Endothelial cell of umbilical vein (primary cell): ENCODE data around the gene DSCAML1. TPM values are rescaled to one million over a fixed set of nuclear protein-coding genes. Genes with fewer than 3 reads are reported as not detected.

Source experiments
- BruUV-seq: library from RNA; stranded (reverse); fragments of 400-500 nt; replicated peaks from 2 replicates; lab custom pipeline; 2021; lab: Mats Ljungman, UMichigan
- CTCF ChIA-PET: fragments of 300-600, 350-600 bp; sonication (Branson Sonifier 250); formaldehyde crosslinking; loops from one replicate; lab custom pipeline; 2021; ENCODE audit warnings: antibody characterized with exemption, inconsistent platforms; lab: Charles Lee
- POLR2A ChIA-PET: fragments of 300-600, 350-600 bp; sonication (Branson Sonifier 250); formaldehyde crosslinking; loops from one replicate; lab custom pipeline; 2021; ENCODE audit warnings: antibody characterized with exemption, inconsistent platforms; lab: Charles Lee
- DNase-seq: peaks from one replicate; pipeline ENCODE4 v3.0.0-alpha.2; 2011; ENCODE audit warnings: low read depth, low spot score
- FAIRE-seq: peaks from 2 replicates; lab custom pipeline; 2011; peaks lifted over from hg19 to GRCh38; lab: Jason Lieb, UNC
- H2AFZ ChIP-seq: 2 replicates; pipeline ENCODE4 v1.6.0; 2012; ENCODE audit warnings: low read depth, low read length, control low read depth, inconsistent platforms
- H3K27ac ChIP-seq: 2 replicates; pipeline ENCODE4 v1.5.1; 2011; ENCODE audit warnings: low read depth, mild to moderate bottlenecking, control low read depth, low read length, moderate library complexity; ENCODE audit not compliant: insufficient read depth
- H3K27me3 ChIP-seq, 2 experiments: 2 replicates each; pipeline versions ENCODE4 v1.6.0 to v1.6.1; 2011; ENCODE audit warnings: low read length in 2 of 2, mixed read lengths in 1 of 2; ENCODE audit not compliant: control insufficient read depth in 2 of 2, insufficient read depth in 2 of 2
- H3K36me3 ChIP-seq, 2 experiments: 2 replicates in 1 of 2; 3 replicates in 1 of 2; pipeline ENCODE4 v1.5.1; 2011; ENCODE audit warnings: low read length in 2 of 2, mild to moderate bottlenecking in 1 of 2, moderate library complexity in 1 of 2; ENCODE audit not compliant: control insufficient read depth in 2 of 2, insufficient read depth in 2 of 2; ENCODE audit errors: extremely low read depth in 1 of 2
- H3K4me1 ChIP-seq: 3 replicates; pipeline ENCODE4 v1.5.1; 2011; ENCODE audit warnings: mild to moderate bottlenecking, low read length; ENCODE audit not compliant: control insufficient read depth, insufficient read depth; ENCODE audit errors: extremely low read depth
- H3K4me2 ChIP-seq: 2 replicates; pipeline ENCODE4 v1.6.1; 2011; ENCODE audit warnings: low read length, control low read depth, mixed read lengths; ENCODE audit not compliant: insufficient read depth
- H3K4me3 ChIP-seq, 3 experiments: fragments of 200-600 bp in 1 of 3; sonication (generic), shearing (Covaris generic) in 1 of 3; replicated peaks in 1 of 3; 2 replicates each; pipeline ENCODE4 v1.5.1; 2011 to 2016; ENCODE audit warnings: control low read depth in 3 of 3, low read length in 3 of 3, mild to moderate bottlenecking in 2 of 3, inconsistent platforms in 1 of 3, low read depth in 1 of 3, moderate library complexity in 1 of 3; ENCODE audit not compliant: insufficient read depth in 1 of 3
- H3K79me2 ChIP-seq: 2 replicates; pipeline ENCODE4 v1.6.0; 2012; ENCODE audit warnings: low read length, inconsistent platforms; ENCODE audit not compliant: control insufficient read depth, insufficient read depth
- H3K9ac ChIP-seq: replicated peaks from 2 replicates; pipeline ENCODE3; 2011; ENCODE audit warnings: low read length, control low read depth; ENCODE audit not compliant: insufficient read depth; ENCODE audit errors: extremely low read depth
- H3K9me1 ChIP-seq: replicated peaks from 3 replicates; pipeline ENCODE4 v1.6.0; 2011; ENCODE audit warnings: mild to moderate bottlenecking, low read length; ENCODE audit not compliant: control insufficient read depth, insufficient read depth; ENCODE audit errors: extremely low read depth
- H3K9me3 ChIP-seq: replicated peaks from 2 replicates; pipeline ENCODE4 v1.5.1; 2012; ENCODE audit warnings: low read length, inconsistent platforms; ENCODE audit not compliant: control insufficient read depth, insufficient read depth
- H4K20me1 ChIP-seq: replicated peaks from 2 replicates; pipeline ENCODE3; 2011; ENCODE audit warnings: mild to moderate bottlenecking, low read length; ENCODE audit not compliant: control insufficient read depth, insufficient read depth; ENCODE audit errors: extremely low read depth
- EZH2 ChIP-seq: IDR thresholded peaks from 2 replicates; pipeline ENCODE4 v1.6.1; 2012; ENCODE audit warnings: borderline replicate concordance, low read depth, mild to moderate bottlenecking, moderate library complexity, low read length, inconsistent platforms; ENCODE audit not compliant: severe bottlenecking
- FOS ChIP-seq: IDR thresholded peaks from 2 replicates; pipeline ENCODE4 v1.6.1; 2011; ENCODE audit warnings: mild to moderate bottlenecking, low read length, moderate library complexity, borderline replicate concordance; ENCODE audit not compliant: insufficient read depth
- GATA2 ChIP-seq: IDR thresholded peaks from 2 replicates; pipeline ENCODE4 v1.7.0; 2011; ENCODE audit warnings: low read depth, mild to moderate bottlenecking, moderate library complexity, mixed read lengths, low read length; ENCODE audit not compliant: insufficient read length, insufficient read depth
- JUN ChIP-seq: IDR thresholded peaks from 2 replicates; pipeline ENCODE4 v1.6.1; 2011; ENCODE audit warnings: borderline replicate concordance, low read depth; ENCODE audit not compliant: insufficient read length, insufficient read depth
- MYC ChIP-seq: IDR thresholded peaks from one replicate; pipeline ENCODE4 v1.6.1; 2011; ENCODE audit warnings: mild to moderate bottlenecking, low read depth, low read length
- POLR2A ChIP-seq: IDR thresholded peaks from 2 replicates; pipeline ENCODE4 v1.6.1; 2012; ENCODE audit warnings: low read depth, mild to moderate bottlenecking, control low read depth, low read length
- POLR2AphosphoS5 ChIP-seq: IDR thresholded peaks from 2 replicates; pipeline ENCODE4 v1.6.1; 2012; ENCODE audit warnings: low read depth, mild to moderate bottlenecking, control low read depth, low read length, moderate library complexity; ENCODE audit not compliant: insufficient read depth
- dilution Hi-C: fragments of 300-500 bp; cut with MboI; formaldehyde crosslinking; loops from one replicate; pipeline ENCODE4 v1.15.0; 2019; ENCODE audit warnings: low sequenced_read_pairs; ENCODE audit not compliant: extremely low pct_ligation_motif_present
- intact Hi-C: fragments of 100-400 bp; cut with micrococcal nuclease; formaldehyde crosslinking; loops from one replicate; pipeline ENCODE4 v1.10.0; 2022
- polyA plus RNA-seq, 4 experiments: library from polyadenylated mRNA; depleted of rRNA in 3 of 4; stranded (reverse) in 3 of 4; unstranded in 1 of 4; fragments of >200 nt; gene quantifications; 2 replicates each; pipeline versions ENCODE4 v1.2.1 to v1.2.3, GENCODE V29; 2011 to 2012; ENCODE audit warnings: missing spikeins in 1 of 4
- total RNA-seq: library from RNA; stranded (reverse); gene quantifications from 2 replicates; pipeline ENCODE4 v1.2.3, GENCODE V29; 2021
- TF ChIP-seq, protein P1 (sequence below): IDR thresholded peaks from 2 replicates; pipeline ENCODE4 v1.6.1; 2011; ENCODE audit not compliant: insufficient read depth, insufficient read length
- TF ChIP-seq, protein P2 (sequence below), 2 donors: IDR thresholded peaks; 1 replicate in 1 of 2; 2 replicates in 1 of 2; pipeline ENCODE4 v1.5.1; 2011; ENCODE audit warnings: low read length in 2 of 2, mild to moderate bottlenecking in 2 of 2, moderate library complexity in 2 of 2, control low read depth in 1 of 2, inconsistent platforms in 1 of 2, low read depth in 1 of 2; ENCODE audit not compliant: insufficient read depth in 1 of 2; ENCODE audit errors: extremely low read depth in 1 of 2

The DSCAML1 gene
- total and polyA plus RNA-seq, 2 donors (not counting 3 experiments of a cell fraction or from before 2014, with no cell fraction given): not detected

DNA sequence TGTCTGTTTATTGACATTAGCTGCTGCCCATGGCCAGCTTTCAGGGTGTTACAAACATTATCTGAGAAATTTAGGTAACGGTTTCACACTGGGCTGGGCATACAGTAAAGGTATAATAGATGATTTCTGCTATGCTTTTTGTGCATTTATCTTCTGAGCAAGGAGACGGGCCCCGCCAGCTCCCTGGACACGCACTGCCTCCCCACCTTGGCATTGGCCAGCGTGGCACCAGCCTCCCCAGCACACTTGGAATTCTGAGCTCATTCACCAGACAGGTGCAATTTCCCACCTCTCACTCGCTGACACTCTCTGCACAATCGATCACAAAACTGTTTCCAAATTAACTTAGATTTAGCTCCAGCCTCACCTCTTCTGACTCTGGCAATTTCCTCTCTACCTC is 246.6 kb downstream of the DSCAML1 start:
- no peaks in the 10 kb centered on the region for H4K20me1 ChIP-seq
- no peak for FAIRE-seq
- POLR2A ChIA-PET: no interaction called here
- dilution Hi-C loops: no loop called here
- H3K9me3 ChIP-seq: no peaks in the 10 kb centered on the region
- no peaks in the 10 kb centered on the region for H3K79me2 ChIP-seq
- H3K4me2 ChIP-seq: no peak overlapping the region
- DNase-seq: no peak
- H3K36me3 ChIP-seq: no peaks in the 10 kb centered on the region
- H3K9ac ChIP-seq: no peak overlapping the region
- H3K27me3 ChIP-seq: no peaks in the 10 kb centered on the region
- intact Hi-C loops: no loop called here
- no peaks in the 10 kb centered on the region for H3K4me1 ChIP-seq
- H2AFZ ChIP-seq: no peak overlapping the region
- no peaks in the 10 kb centered on the region for H3K9me1 ChIP-seq
- TF ChIP-seq GATA2 (no peak), MYC (no peak), JUN (no peak)
- no peak overlapping the region for H3K27ac ChIP-seq
- BruUV-seq: no TSS peak
- no peak overlapping the region for H3K4me3 ChIP-seq
- CTCF ChIA-PET: interaction anchor here (0.9 to 1.2 kb wide), 2 partner anchors 13 to 71 kb away, joined by 3 to 5 read pairs; no protein-coding TSS in a partner anchor

DNA sequence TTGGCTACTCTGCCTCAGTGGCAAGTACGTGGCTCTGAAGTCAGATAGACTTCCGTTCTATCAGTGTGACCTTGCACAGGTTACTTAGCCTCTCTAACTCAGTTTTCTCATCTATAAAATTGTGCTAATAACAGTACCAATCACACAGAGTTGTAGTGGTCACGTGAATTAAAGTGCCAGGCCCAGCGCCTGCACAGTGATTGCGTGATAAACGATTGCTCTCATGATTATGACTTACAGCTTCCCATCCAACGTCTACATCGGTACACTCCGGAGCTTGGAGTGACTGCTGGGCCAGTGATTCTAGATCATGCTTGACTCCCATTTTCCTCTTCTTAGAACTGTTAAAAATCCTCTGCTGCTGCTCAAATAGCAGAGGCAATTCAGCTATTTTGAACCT is 247.6 kb downstream of the DSCAML1 start:
- no peaks in the 10 kb centered on the region for H3K9me1 ChIP-seq
- no TSS peak for BruUV-seq
- TF ChIP-seq JUN: no peak
- TF ChIP-seq GATA2: no peak
- no peak for TF ChIP-seq POLR2AphosphoS5
- TF ChIP-seq, protein P1, sequence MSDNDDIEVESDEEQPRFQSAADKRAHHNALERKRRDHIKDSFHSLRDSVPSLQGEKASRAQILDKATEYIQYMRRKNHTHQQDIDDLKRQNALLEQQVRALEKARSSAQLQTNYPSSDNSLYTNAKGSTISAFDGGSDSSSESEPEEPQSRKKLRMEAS: no peak
- no peak for TF ChIP-seq POLR2A
- no peak for TF ChIP-seq MYC
- TF ChIP-seq EZH2: no peak
- TF ChIP-seq, protein P2, sequence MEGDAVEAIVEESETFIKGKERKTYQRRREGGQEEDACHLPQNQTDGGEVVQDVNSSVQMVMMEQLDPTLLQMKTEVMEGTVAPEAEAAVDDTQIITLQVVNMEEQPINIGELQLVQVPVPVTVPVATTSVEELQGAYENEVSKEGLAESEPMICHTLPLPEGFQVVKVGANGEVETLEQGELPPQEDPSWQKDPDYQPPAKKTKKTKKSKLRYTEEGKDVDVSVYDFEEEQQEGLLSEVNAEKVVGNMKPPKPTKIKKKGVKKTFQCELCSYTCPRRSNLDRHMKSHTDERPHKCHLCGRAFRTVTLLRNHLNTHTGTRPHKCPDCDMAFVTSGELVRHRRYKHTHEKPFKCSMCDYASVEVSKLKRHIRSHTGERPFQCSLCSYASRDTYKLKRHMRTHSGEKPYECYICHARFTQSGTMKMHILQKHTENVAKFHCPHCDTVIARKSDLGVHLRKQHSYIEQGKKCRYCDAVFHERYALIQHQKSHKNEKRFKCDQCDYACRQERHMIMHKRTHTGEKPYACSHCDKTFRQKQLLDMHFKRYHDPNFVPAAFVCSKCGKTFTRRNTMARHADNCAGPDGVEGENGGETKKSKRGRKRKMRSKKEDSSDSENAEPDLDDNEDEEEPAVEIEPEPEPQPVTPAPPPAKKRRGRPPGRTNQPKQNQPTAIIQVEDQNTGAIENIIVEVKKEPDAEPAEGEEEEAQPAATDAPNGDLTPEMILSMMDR (IDR thresholded peaks at IDR 0.05; ENCODE audit: extremely low read depth in 1 of 2, insufficient read depth in 1 of 2, low read depth in 1 of 2, low read length in 2 of 2): no peak
- no peak for TF ChIP-seq FOS
- ChIA-PET CTCF (interaction anchor here (1.2 kb wide), 1 partner anchor 12 kb away, joined by 5 read pairs; no protein-coding TSS in a partner anchor), POLR2A (no interaction called here)
- DNase-seq (no peak), FAIRE-seq (no peak)
- H3K36me3 ChIP-seq: no peaks in the 10 kb centered on the region
- dilution Hi-C loops: no loop called here
- H4K20me1 ChIP-seq: no peaks in the 10 kb centered on the region
- no peak overlapping the region for H2AFZ ChIP-seq
- H3K9ac ChIP-seq: no peak overlapping the region
- H3K27ac ChIP-seq: no peak overlapping the region
- no peaks in the 10 kb centered on the region for H3K9me3 ChIP-seq
- no peaks in the 10 kb centered on the region for H3K27me3 ChIP-seq
- H3K79me2 ChIP-seq: no peaks in the 10 kb centered on the region
- H3K4me1 ChIP-seq: no peaks in the 10 kb centered on the region
- intact Hi-C loops: no loop called here
- no peak overlapping the region for H3K4me2 ChIP-seq
- no peak overlapping the region for H3K4me3 ChIP-seq
